ENCODE measurements around the gene SSUH2.

- no peak for TF ChIP-seq CTCF (conservative IDR thresholded peaks at IDR 0.05)
- TF ChIP-seq ZFX (IDR thresholded peaks at IDR 0.05), result no peak
Measured at GRCh38 chr3:8627949-8628348, 16.6 kb downstream of the SSUH2 start.

Measured in C4-2B (cell line).